Stimulated activated CD4-positive, alpha-beta T cell treated with anti-CD3 and anti-CD28 coated beads, Interleukin-1b, Interleukin-23, amount 100 ng/mL, for 1 hour (primary cell): ENCODE data around the gene CDK17.
"Not testable (repeated sequence)": the region's sequence is repeated elsewhere in the genome, so short reads cannot be mapped to it uniquely, and the experiment has no call there.

Experiments
- DNase-seq, 2 donors: peaks; one replicate each; pipeline ENCODE4 v3.0.0-alpha.2; 2020; ENCODE audit warnings: low read depth in 2 of 2

CDK17 gene

DNA sequence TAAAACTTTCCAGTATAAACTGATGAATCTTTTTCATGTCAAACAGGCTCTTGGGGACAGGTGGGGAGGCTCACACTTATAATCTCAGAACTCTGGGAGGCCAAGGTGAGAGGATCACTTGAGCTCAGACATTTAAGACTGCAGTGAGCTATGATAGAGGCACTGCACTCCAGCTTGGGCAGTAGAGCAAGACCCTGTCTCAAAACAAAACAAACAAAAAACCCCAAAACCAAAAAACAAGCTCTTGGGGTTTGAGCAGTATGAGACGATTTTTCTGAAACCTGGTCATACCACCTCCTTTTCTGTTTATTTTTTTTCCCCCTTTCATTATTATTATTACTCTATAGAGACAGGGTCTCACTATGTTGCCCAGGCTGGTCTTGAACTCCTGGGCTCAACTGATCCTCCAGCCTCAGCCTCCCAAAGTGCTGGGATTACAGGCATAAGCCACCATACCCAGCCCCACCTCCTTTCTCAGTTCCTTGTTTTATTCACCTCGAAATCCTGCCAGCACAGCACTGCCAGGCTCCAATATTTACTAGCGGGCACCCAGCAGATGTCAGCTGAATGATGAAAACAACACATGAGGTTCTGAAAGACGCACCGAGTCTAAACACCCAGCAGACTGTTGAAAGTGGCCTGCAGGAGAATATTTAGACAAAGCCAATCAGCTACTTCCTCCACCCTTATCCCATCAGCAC lies 19.5 kb upstream of the CDK17 start:
- DNase-seq: no peak

DNA sequence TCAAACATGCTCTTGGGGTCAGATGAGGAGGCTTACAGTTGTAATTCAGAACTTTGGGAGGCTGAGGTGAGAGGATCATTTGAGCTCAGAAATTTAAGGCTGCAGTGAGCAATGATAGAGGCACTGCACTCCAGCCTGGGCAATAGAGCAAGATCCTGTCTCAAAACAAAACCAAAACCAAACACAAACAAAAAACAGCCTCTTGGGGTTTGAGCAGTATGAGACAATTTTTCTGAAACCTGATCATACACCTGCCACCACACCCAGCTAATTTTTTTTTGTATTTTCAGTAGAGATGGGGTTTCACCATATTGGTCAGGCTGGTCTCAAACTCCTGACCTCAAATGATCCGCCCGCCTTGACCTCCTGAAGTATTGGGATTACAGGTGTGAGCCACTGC lies 17.4 kb upstream of the CDK17 start:
- not testable (repeated sequence) for DNase-seq

DNA sequence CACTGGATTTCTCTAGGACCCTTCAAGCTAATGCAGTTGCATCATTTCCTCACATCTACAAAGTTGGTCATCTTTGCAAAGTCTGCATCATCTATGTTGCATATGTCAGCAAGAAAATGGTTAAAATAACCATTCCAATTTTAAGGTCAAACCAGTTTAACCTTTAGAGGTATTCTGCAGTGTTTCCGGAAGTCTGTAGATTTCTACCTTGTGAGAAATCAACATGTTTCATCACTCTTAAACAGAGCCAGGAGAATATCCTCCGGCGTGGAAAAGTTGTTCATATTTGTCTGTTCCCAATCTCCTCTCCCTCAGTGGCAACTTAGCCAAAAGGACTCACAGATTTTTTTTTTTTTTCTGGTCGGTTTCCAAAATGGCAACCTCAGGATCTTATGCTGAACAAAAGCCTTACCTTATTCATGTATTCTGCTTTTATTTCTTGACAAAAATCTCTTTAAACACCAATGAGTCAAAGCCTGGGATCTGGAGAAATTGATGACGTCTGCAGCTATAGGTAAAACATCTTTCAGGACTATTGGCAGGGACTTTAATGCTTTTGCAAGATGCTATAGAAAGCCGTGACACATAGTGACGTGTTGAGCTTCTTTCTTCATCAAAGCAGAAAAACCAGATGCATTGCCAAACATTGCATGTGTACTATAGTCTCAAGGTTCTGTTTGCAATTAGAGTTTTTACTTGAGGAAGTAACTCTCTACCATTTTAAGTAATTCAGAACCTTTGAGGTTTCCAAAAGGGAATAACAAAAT lies 16.0 kb upstream of the CDK17 start:
- DNase-seq: no peak

DNA sequence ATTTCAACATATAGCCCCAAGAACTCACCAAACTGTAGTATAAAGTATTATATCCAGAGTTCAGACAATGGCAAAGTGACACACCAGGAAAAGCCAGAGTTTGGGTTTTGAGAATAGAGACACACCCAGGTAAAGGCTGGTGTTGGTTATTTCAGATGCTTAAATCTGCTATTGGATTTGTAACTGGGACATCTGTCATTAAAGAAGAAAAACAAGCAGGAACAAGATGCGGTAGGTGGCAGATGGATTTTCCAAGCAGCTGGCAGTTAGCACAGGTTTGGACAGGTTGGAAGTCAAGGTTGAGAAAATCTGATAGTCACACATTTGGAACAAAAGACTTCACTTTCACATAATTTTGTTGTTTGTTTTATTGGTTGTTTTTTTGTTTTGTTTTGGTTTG lies 14.4 kb upstream of the CDK17 start:
- DNase-seq: no peak

DNA sequence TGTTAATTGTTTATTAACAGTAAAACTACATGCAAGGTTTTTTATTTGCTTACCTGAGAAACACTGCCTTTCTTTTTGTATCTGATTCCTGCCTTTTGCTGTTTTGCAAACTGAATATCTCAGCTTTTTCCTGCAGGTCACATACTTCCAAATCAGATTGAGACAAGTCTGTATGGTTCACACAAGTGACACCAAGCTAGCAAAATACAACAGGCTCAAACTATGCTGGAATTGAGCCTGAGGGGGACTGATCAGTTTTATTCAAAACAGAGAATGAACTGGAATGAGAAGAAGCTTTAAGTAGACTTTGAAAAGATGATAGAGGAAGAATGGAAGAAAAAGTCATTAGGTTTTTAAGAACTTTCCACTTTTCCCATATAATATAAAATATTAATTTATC lies 12.2 kb upstream of the CDK17 start:
- DNase-seq: no peak

DNA sequence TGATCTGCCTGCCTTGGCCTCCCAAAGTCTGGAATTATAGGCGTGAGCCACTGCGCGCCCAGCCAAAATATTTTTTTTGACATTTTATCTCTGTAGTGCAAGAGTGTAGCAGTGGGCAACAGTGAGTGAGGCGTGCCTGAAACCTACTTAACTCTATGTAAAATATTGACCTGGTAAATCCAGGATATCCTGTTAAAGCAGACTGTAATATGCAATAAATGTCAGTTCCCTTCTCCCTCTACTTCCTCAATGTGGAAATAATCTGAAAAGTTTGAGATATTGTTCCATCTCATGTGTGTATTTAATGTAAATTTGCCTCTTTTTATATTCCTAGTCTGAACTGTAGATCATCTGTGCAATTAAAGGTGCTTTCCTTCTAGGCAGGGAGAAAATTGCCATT lies 9.5 kb upstream of the CDK17 start:
- DNase-seq: no peak

DNA sequence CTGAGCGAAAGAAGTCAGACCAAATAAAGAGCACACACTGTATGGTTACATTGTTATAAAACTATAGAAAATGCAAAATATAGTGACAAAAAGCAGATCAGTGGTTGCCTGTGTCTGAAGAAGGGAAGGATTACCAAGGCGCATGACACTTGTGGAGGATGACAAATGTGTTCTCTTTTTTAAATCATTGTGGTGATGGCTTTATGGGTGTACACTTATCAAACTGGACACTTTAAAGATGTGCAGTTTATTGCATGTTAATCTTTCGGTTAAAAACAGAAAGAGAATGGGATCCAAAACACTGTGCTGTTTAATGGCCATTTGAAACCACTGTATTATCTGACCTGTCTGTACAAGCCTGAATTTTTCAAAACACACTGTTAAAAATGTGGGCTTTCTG lies 8.8 kb upstream of the CDK17 start:
- no peak for DNase-seq

DNA sequence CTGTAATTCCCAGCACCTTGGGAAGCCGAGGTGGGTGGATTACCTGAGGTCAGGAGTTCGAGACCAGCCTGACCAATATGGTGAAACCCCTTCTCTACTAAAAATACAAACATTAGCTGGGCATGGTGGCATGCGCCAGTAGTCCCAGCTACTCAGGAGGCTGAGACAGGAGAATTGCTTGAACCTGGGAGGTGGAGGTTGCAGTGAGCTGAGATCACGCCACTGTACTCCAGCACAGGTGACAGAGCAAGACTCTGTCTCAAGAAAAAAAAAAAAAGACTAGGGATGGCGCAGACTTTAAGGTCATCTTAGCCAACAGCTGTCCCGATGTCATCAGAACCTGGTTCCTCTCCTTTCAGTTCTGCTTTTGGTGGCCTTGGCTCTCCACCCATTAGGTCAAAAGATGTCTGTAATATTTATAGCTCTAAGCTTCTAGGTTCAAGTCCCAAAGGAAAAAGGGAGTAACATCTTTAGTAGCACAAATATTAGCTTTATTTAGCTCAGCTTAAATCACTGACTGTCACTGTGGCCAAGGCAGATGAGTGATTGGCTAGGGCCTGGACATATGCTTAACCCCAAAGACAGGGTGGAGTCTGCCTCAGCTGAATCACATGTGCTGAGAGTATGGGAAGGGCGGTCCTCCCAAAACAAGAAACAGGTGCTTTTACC lies 7.3 kb upstream of the CDK17 start:
- DNase-seq: not testable (repeated sequence)

DNA sequence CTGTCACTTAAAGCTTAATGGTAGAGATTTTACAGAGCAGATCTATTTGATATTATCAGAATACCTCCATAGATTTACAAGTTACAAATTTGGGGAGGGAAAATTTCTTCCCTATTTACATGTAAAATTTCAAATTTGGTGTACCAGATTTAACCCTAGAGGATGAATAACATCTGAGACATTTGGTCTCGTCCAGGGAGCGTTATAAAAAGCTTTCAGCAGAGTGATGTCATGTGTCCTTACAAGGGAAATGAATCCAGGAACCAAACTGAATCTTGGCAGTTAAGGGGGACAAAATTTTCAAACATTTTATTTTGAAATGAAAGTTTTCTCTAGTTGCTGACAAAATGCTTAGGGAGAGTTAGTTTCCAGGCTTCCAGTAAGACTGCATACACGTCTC lies 4.5 kb upstream of the CDK17 start:
- no peak for DNase-seq

DNA sequence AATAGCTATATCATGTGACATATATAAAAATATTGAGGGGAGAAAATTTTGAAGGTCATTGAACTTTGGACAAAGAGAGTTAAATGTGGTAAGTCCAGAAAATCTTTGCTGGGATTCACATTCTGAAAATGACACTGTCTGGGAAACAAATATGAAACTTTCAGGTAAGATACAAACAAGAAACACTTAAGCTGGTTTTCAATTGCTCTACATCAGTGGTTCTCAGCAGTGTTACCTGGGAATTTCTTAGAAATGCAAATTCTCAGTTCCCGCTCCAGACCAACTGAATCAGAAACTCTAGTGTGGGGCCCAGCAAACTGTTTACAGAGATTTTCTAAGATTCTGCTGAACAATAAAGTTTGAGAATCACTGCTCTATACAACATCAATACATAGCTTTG lies 3.6 kb upstream of the CDK17 start:
- DNase-seq: no peak

DNA sequence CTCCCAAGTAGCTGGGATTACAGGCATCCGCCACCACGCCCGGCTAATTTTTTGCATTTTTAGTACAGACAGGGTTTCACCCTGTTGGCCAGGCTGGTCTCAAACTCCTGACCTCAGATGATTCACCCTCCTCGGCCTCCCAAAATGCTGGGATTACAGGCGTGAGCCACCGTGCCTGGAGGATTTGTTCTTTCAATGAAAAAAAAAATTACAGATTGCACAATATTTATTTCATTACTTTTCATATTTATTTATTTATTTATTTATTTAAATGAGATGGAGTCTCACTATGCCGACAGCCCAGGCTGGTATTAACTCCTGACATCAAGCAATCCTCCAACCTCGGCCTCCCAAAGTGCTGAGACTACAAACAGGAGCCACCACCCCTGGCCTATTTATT lies 2.3 kb upstream of the CDK17 start:
- DNase-seq: not testable (repeated sequence)

DNA sequence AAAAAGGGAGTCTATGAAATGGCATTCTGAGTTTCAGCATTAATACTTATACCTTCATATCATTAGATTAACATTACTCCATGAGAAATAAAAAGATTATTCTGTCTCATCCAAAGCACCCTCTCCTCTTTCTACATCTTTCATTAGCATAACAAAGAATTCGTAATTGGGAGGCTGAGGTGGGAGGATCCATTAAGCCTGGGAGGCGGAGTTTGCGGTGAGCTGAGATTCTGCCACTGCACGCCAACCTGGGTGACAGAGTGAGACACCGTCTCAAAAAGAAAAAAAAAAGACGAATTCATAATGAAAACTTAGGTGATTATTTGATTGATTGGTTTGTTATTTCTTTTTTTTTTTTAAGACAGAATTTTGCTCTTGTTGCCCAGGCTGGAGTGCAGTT lies 1.8 kb upstream of the CDK17 start:
- DNase-seq: no peak

DNA sequence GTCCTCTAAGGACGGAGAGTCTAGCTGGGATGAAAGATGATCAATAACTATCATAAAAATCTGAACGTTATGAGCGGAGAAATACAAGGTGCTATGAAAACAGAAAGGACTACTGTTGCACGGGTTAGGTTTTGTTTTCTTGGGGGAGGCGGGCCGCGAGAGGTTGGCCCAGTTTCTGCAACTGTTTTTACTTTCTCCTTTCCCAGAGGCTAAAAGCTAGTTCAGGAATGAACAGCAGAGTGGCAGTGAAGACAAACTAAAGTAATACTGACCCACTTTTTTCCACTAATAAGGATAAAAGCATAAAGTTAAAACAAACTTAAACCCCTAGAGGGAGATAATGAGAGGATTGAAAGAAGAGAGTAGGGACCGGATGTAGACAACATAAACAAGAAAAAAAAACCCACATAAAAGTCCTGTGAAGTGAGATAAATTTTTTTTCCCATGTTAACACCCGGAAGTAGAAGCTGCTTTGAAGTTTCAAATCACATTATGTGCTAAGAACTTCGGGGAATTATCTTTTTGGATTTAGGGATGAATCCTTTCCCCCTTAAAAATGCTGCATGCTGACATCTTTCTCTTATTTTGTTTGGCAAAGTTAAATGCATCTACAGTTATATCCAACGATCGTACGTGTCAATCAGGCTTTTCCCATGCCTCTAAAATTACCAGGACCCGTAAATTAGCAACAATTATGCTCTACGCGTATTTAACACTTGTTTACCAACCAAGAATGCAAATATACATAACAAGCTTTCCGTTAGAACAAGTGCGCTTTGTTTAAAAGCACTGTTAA lies 1.0 kb upstream of the CDK17 start:
- DNase-seq: no peak

DNA sequence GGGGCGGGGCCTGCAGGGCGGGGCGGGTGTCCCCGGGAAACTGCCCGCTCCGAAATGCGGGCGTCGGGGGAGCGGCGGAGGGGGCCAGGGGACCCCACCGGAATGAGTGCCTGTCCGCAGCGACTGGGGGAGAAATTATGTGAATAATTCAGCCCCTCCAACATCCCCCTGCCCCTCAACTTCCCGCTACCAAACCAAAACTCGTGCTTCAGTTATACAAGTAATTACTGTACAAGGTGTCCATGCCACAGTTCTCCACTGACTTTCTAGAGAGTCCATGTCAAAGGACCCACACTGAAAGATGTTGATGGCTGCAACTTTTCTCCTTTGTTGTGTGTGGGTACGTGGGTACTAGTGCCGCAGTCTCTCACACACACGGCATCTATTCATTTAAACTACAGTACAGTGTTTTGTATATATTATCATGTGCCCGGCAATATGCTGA lies 414 bp upstream of the CDK17 start:
- DNase-seq: no peak

DNA sequence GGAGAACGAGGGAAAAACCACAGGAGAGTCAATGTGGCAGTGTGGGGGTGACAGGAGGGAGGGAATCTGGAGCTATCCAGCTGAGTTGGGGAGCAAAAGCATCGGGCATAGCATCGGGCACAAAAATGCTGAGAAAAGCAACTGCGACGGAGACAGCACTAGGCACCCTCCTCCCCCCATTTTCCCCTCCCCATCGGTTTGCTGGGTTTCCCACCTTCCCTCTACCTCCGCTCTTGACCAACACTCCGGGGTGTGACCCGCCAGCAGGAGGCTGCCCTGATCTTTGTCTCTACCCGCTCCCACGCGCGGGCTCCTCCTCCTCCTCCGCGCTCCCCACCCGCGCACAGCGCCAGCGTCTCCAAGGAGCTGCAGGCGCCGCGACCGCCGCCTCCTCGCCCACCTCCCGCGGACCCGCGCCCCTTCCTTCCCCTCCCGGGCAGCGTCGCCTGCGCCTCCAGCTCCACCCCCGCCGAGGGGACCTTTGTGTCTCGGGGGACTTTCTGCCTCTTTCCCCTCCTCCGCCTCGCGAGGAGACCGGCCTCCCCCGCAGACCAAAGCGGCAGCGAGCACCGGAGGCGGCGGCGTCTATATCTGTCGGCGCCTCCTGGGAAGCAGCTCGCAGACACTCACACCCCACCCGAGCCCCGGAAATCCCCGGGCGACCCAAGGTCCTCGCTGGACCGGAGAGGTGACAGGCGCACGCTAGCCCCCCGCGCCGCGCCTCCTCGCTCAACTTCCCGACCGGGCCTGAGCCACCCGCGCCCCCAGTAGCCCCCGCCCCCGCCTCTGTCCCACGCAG lies 920 bp downstream of the CDK17 start:
- peak; percentile 41 to 44 for DNase-seq

DNA sequence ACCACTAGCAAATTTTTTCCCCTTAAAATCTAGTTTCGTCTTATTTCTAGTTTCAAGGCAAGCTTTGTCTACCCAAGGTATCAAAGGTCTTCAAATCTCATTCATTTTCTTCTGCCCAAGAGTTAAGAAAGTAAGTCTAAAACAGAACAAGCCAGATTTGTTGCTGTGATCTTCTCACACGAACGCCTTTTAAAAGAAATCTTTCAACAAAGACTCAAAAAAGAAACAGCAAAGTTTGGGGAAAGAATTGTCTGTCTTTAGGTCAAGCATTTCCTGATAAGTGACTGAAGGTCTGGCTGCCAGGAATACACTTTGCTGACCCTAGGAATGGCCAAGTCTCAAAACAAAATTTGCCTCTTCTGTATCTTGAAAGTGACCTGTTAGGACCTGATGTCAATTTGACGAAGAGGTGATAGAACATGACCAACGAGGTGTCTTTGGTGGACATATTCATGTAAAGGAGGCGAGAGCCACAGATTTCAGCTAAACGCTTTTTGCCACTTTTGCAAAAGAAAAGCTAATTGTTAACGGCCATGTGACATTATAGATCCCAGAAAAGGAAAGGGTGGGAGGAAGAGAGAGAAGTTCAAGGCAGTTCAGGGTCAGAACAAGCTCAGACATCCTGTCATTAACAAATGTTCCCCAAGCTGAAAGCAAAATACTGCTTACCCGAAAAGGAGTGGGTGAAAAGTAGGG lies 1.7 kb downstream of the CDK17 start:
- no peak for DNase-seq

DNA sequence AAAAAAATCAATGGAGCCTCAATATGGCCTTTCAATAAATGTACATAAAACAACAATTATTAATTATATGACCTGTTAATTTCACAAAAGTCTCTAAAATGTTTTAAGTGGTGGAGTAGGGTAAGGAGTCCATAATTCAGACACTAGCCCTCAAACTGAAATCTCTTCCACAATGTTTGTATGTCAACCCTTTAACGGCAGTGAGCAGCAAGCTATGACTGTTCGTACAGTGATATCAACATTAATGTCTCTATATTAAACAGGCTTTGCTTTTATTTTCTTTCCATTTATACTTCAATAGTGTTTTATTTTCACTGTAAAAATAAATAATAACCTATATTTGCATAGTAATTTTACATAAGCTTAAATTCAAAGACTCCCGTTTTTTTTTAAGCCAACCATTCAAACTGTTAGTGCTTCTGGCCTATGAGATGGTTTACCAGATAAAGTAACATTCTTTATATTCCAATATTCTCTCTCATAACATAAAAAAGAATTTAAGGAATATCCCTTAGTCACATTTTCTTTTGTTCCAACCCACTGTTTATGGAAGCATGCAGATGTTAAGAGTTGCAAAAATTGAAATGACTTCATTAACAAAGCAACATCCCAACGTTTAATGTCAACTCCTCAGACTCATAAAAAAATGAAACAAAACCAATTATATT lies 2.3 kb downstream of the CDK17 start:
- DNase-seq: no peak

DNA sequence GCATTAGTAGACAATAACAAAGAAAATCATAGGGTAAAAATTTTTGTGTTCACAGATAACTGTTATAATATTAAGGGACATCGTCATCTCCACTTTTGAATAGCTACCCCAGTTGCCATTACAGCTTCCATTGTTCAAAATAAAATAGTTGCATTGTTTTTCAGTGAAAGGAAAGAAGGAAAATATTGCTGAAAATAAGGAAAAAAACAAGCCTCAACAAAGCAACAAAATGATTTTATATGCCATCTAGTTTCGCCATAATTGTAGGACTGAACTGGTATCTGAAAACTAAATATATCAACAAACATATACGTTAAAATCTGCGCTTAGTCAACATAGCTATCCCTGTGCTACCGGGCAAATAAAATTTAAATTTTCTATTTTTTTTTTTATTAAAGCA lies 3.3 kb downstream of the CDK17 start:
- DNase-seq: no peak

DNA sequence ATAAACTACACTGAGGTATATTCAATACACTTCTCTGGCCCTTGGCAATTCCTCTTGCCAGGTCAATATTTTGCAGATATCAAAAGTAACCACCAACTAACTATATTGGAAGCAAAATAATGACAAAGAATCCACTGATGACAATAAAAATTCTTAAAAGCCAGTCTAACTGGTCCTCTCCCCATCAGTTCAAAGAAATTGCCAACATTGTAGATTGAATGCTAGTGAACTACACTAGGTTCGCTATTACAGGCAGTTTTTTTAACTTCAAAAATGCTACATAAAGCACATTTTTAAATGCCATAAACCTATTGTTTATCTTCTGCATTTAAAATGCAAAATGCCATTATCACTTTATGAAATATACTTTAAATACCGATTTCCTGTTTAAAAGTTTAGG lies 4.0 kb downstream of the CDK17 start:
- no peak for DNase-seq

DNA sequence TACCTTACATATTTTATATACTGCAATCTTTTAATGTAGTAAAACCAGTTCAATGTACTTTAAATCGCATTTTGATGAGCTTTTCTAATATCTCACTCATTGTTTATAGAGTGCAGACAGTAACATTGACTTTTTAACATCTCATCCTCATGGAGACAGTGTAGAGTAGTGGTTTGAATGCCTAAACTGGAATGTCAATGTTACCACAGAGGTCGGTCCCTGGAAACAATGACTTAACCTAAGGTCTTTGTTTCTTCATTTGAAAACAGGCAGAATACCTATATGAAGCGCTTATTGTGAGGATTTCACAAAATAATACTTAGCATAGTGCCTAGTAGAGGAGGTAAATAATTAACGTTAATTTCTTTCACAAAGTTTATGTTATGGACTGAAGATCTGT lies 5.0 kb downstream of the CDK17 start:
- DNase-seq: no peak
